GM21360 (cell line): ENCODE results near the gene NISCH.

Experiments
- ATAC-seq: cut with Tn5 transposase; IDR thresholded peaks from one replicate; pipeline ENCODE4 v1.9.1; 2021; ENCODE audit warnings: mild to moderate bottlenecking, moderate library complexity; ENCODE audit not compliant: unreplicated experiment

Gene NISCH

GRCh38 chr3:52509753-52510328 is 54.4 kb downstream of the NISCH start:
- no peak for ATAC-seq

GRCh38 chr3:52511509-52511908 is 56.1 kb downstream of the NISCH start:
- no peak for ATAC-seq

GRCh38 chr3:52512105-52512504 is 56.7 kb downstream of the NISCH start:
- ATAC-seq = no peak

GRCh38 chr3:52512727-52513126 is 57.3 kb downstream of the NISCH start:
- no peak for ATAC-seq

GRCh38 chr3:52513281-52513680 is 57.9 kb downstream of the NISCH start:
- no peak for ATAC-seq

- no peak for ATAC-seq
Observed at GRCh38 chr3:52514576-52514975, 59.2 kb downstream of the NISCH start.

GRCh38 chr3:52515192-52515591 is 59.8 kb downstream of the NISCH start:
- no peak for ATAC-seq

- no peak for ATAC-seq
Observed at GRCh38 chr3:52516509-52517195, 61.2 kb downstream of the NISCH start.

- ATAC-seq = no peak
Observed at GRCh38 chr3:52517796-52518722, 62.7 kb downstream of the NISCH start.

GRCh38 chr3:52518723-52519444 is 63.5 kb downstream of the NISCH start:
- no peak for ATAC-seq

GRCh38 chr3:52519445-52520140 is 64.2 kb downstream of the NISCH start:
- ATAC-seq = no peak

GRCh38 chr3:52520141-52520667 is 64.8 kb downstream of the NISCH start:
- no peak for ATAC-seq

GRCh38 chr3:52520716-52521487 is 65.5 kb downstream of the NISCH start:
- ATAC-seq = no peak

- ATAC-seq = no peak
Observed at GRCh38 chr3:52521488-52521824, 66.1 kb downstream of the NISCH start.

- ATAC-seq = no peak
Observed at GRCh38 chr3:52521881-52522650, 66.7 kb downstream of the NISCH start.

GRCh38 chr3:52522651-52523251 is 67.3 kb downstream of the NISCH start:
- no peak for ATAC-seq

- no peak for ATAC-seq
Observed at GRCh38 chr3:52523386-52524257, 68.2 kb downstream of the NISCH start.
